ENCODE results near the gene CD80. TPM values are rescaled to one million over a fixed set of nuclear protein-coding genes. Genes with fewer than 3 reads are reported as not detected.

Gene CD80
- polyA plus RNA-seq, 3 donors from 2014 or later = not detected

- no peak overlapping the region for H3K4me3 Mint-ChIP-seq
- H3K36me3 Mint-ChIP-seq = no peaks in the 10 kb centered on the region
- DNase-seq = no peak
- H3K4me1 Mint-ChIP-seq = no peaks in the 10 kb centered on the region
- peaks cover 0 to 3% (median 2%) of the 10 kb centered on the region in 3 donors for H3K27me3 Mint-ChIP-seq (ENCODE audit: low read depth in 3 of 3)
- no peak overlapping the region for H3K27ac Mint-ChIP-seq
- H3K9me3 Mint-ChIP-seq = no peaks in the 10 kb centered on the region
Observed at GRCh38 chr3:119550192-119550910, 9.1 kb downstream of the CD80 start.

- Mint-ChIP-seq H3K36me3 (no peaks in the 10 kb centered on the region), H3K4me1 (no peaks in the 10 kb centered on the region), H3K27ac (no peak overlapping the region), H3K4me3 (no peak overlapping the region), H3K27me3 (ENCODE audit: low read depth in 3 of 3) (peaks cover 0 to 3% (median 0%) of the 10 kb centered on the region in 3 donors), H3K9me3 (no peaks in the 10 kb centered on the region)
- no peak for DNase-seq
Observed at GRCh38 chr3:119548341-119548740, 11.1 kb downstream of the CD80 start.

GRCh38 chr3:119547227-119547626 is 12.2 kb downstream of the CD80 start:
- H3K4me1 Mint-ChIP-seq = no peaks in the 10 kb centered on the region
- H3K9me3 Mint-ChIP-seq = no peaks in the 10 kb centered on the region
- no peaks in the 10 kb centered on the region for H3K36me3 Mint-ChIP-seq
- no peak for DNase-seq
- H3K4me3 Mint-ChIP-seq = no peak overlapping the region
- no peak overlapping the region for H3K27ac Mint-ChIP-seq
- H3K27me3 Mint-ChIP-seq (ENCODE audit: low read depth in 3 of 3) = peaks cover 0 to 3% (median 0%) of the 10 kb centered on the region in 3 donors

- Mint-ChIP-seq H3K36me3 (no peaks in the 10 kb centered on the region), H3K4me1 (no peaks in the 10 kb centered on the region), H3K4me3 (no peak overlapping the region), H3K27me3 (ENCODE audit: low read depth in 3 of 3) (peaks cover 0 to 5% (median 3%) of the 10 kb centered on the region in 3 donors), H3K27ac (no peak overlapping the region), H3K9me3 (no peaks in the 10 kb centered on the region)
- no peak for DNase-seq
Observed at GRCh38 chr3:119543147-119543546, 16.3 kb downstream of the CD80 start.

GRCh38 chr3:119542168-119542767 is 17.1 kb downstream of the CD80 start:
- no peaks in the 10 kb centered on the region for H3K36me3 Mint-ChIP-seq
- no peak for DNase-seq
- no peaks in the 10 kb centered on the region for H3K4me1 Mint-ChIP-seq
- peaks cover 0 to 5% (median 3%) of the 10 kb centered on the region in 3 donors for H3K27me3 Mint-ChIP-seq (ENCODE audit: low read depth in 3 of 3)
- H3K9me3 Mint-ChIP-seq = no peaks in the 10 kb centered on the region
- no peak overlapping the region for H3K4me3 Mint-ChIP-seq
- H3K27ac Mint-ChIP-seq = no peak overlapping the region

GRCh38 chr3:119541547-119541946 is 17.9 kb downstream of the CD80 start:
- H3K4me3 Mint-ChIP-seq = no peak overlapping the region
- H3K4me1 Mint-ChIP-seq = no peaks in the 10 kb centered on the region
- no peak for DNase-seq
- no peak overlapping the region for H3K27ac Mint-ChIP-seq
- H3K9me3 Mint-ChIP-seq = no peaks in the 10 kb centered on the region
- peaks cover 0 to 5% (median 3%) of the 10 kb centered on the region in 3 donors for H3K27me3 Mint-ChIP-seq (ENCODE audit: low read depth in 3 of 3)
- H3K36me3 Mint-ChIP-seq = no peaks in the 10 kb centered on the region

GRCh38 chr3:119538772-119539171 is 20.6 kb downstream of the CD80 start:
- Mint-ChIP-seq H3K4me3 (no peak overlapping the region), H3K36me3 (peaks cover 0 to 1% (median 0%) of the 10 kb centered on the region in 3 donors), H3K9me3 (no peaks in the 10 kb centered on the region)

GRCh38 chr3:119536757-119537156 is 22.7 kb downstream of the CD80 start:
- Mint-ChIP-seq H3K9me3 (no peaks in the 10 kb centered on the region), H3K4me3 (no peak overlapping the region), H3K36me3 (peaks cover 0 to 8% (median 7%) of the 10 kb centered on the region in 3 donors), H3K27ac (no peak overlapping the region), H3K4me1 (no peaks in the 10 kb centered on the region), H3K27me3 (ENCODE audit: low read depth in 3 of 3) (peaks cover 0 to 4% (median 2%) of the 10 kb centered on the region in 3 donors)
- DNase-seq = no peak

More at GRCh38 chr3:119538772-119539171, 20.6 kb downstream of the CD80 start:
- H3K4me1 Mint-ChIP-seq = no peaks in the 10 kb centered on the region
- H3K27me3 Mint-ChIP-seq (ENCODE audit: low read depth in 3 of 3) = peaks cover 0 to 5% (median 0%) of the 10 kb centered on the region in 3 donors
- H3K27ac Mint-ChIP-seq = no peak overlapping the region
- no peak for DNase-seq

GRCh38 chr3:119534296-119534695 is 25.1 kb downstream of the CD80 start:
- no peaks in the 10 kb centered on the region for H3K9me3 Mint-ChIP-seq
- no peak for DNase-seq
- H3K36me3 Mint-ChIP-seq = peaks cover 0 to 8% (median 8%) of the 10 kb centered on the region in 3 donors
- H3K27me3 Mint-ChIP-seq (ENCODE audit: low read depth in 3 of 3) = peaks cover 0 to 3% (median 2%) of the 10 kb centered on the region in 3 donors
- no peaks in the 10 kb centered on the region for H3K4me1 Mint-ChIP-seq
- H3K4me3 Mint-ChIP-seq = no peak overlapping the region
- H3K27ac Mint-ChIP-seq = no peak overlapping the region

- DNase-seq = no peak
- H3K27me3 Mint-ChIP-seq (ENCODE audit: low read depth in 3 of 3) = peaks cover 0 to 2% (median 0%) of the 10 kb centered on the region in 3 donors
- no peaks in the 10 kb centered on the region for H3K4me1 Mint-ChIP-seq
- H3K9me3 Mint-ChIP-seq = no peaks in the 10 kb centered on the region
- no peak overlapping the region for H3K4me3 Mint-ChIP-seq
- H3K36me3 Mint-ChIP-seq = peaks cover 4 to 21% (median 12%) of the 10 kb centered on the region in 3 donors
- no peak overlapping the region for H3K27ac Mint-ChIP-seq
Observed at GRCh38 chr3:119531151-119531550, 28.3 kb downstream of the CD80 start.

- DNase-seq = no peak
- H3K27me3 Mint-ChIP-seq (ENCODE audit: low read depth in 3 of 3) = peaks cover 0 to 2% (median 0%) of the 10 kb centered on the region in 3 donors
- H3K4me3 Mint-ChIP-seq = no peak overlapping the region
- H3K27ac Mint-ChIP-seq = no peak overlapping the region
- H3K4me1 Mint-ChIP-seq = no peaks in the 10 kb centered on the region
- H3K36me3 Mint-ChIP-seq = peaks cover 4 to 25% (median 17%) of the 10 kb centered on the region in 3 donors
- H3K9me3 Mint-ChIP-seq = no peaks in the 10 kb centered on the region
Observed at GRCh38 chr3:119530456-119530855, 29.0 kb downstream of the CD80 start.

GRCh38 chr3:119529883-119530282 is 29.5 kb downstream of the CD80 start:
- no peak overlapping the region for H3K27ac Mint-ChIP-seq
- no peaks in the 10 kb centered on the region for H3K4me1 Mint-ChIP-seq
- H3K27me3 Mint-ChIP-seq (ENCODE audit: low read depth in 3 of 3) = peaks cover 0 to 2% (median 0%) of the 10 kb centered on the region in 3 donors
- no peak for DNase-seq
- H3K4me3 Mint-ChIP-seq = no peak overlapping the region
- peaks cover 4 to 26% (median 19%) of the 10 kb centered on the region in 3 donors for H3K36me3 Mint-ChIP-seq
- H3K9me3 Mint-ChIP-seq = no peaks in the 10 kb centered on the region

- H3K36me3 Mint-ChIP-seq = peaks cover 9 to 26% (median 25%) of the 10 kb centered on the region in 3 donors
- H3K27ac Mint-ChIP-seq = no peak overlapping the region
- no peak for DNase-seq
Observed at GRCh38 chr3:119527714-119528113, 31.7 kb downstream of the CD80 start.

GRCh38 chr3:119524931-119525662 is 34.3 kb downstream of the CD80 start:
- no peak for DNase-seq
- Mint-ChIP-seq H3K9me3 (no peaks in the 10 kb centered on the region), H3K4me1 (no peaks in the 10 kb centered on the region), H3K36me3 (peaks cover 24 to 43% (median 39%) of the 10 kb centered on the region in 3 donors), H3K4me3 (no peak overlapping the region), H3K27ac (no peak overlapping the region), H3K27me3 (ENCODE audit: low read depth in 3 of 3) (no peaks in the 10 kb centered on the region)

More at GRCh38 chr3:119527714-119528113, 31.7 kb downstream of the CD80 start:
- H3K27me3 Mint-ChIP-seq (ENCODE audit: low read depth in 3 of 3) = no peaks in the 10 kb centered on the region
- H3K4me3 Mint-ChIP-seq = no peak overlapping the region
- no peaks in the 10 kb centered on the region for H3K4me1 Mint-ChIP-seq
- H3K9me3 Mint-ChIP-seq = no peaks in the 10 kb centered on the region
